ENCODE data around the gene PRKAG2.
"Not testable (repeated sequence)": the region's sequence is repeated elsewhere in the genome, so short reads cannot be mapped to it uniquely, and the experiment has no call there.

Gene PRKAG2

DNA sequence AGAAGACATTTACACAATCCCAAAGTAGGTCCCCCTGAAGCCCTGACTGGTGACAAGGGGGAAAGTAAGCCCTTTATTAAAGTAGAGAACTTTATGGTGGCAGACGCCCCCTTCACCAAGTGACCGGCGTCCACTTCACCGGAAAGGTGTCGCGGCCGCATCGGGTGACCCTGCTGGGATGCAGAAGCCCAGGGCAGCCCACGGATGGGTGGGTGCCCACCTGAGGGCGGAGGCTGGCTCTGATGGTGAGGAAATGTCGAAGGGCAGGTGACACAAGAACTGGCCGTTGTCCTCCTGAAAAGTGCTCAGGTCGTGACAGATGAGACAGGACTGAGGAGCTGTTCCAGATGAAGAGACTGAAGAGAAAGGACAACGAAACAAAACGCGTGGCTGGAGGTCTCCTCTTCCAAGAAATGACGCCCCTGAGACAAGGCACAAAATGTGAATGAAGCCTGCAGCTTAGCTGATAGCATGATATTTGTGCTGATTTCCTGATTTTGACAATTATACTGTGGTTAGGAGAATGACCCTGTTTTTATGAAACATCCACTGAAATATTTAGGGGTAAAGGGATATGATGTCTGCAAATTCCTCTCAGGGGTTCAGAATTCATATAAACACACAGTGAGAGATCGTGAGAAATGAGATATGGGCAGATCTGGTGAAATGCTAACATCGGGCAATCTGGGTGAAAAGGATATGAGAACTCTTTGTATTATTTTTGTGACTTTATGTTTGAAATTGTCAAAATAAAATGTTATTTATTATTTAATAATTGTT, 123.9 kb downstream of the PRKAG2 start:
- no peak overlapping the region for H3K27ac ChIP-seq (ENCODE audit: low read length)
- H3K4me3 ChIP-seq (ENCODE audit: low read length in 2 of 2) = no peak overlapping the region
- no peak overlapping the region for H3K9ac ChIP-seq (ENCODE audit: low read length in 2 of 2)
- H3K4me1 ChIP-seq (ENCODE audit: control insufficient read depth, insufficient read depth, low read length) = peaks cover 41% of the 10 kb centered on the region
- H3K27me3 ChIP-seq (ENCODE audit: control insufficient read depth in 1 of 2, insufficient read depth in 2 of 2, low read length in 2 of 2) = no peaks in the 10 kb centered on the region
- no peaks in the 10 kb centered on the region for H3K9me3 ChIP-seq (ENCODE audit: control insufficient read depth in 2 of 2, low read length in 2 of 2)
- no peaks in the 10 kb centered on the region for H3K36me3 ChIP-seq (ENCODE audit: control insufficient read depth in 2 of 2, insufficient read depth in 2 of 2, low read length in 2 of 2)

GRCh38 chr7:151752037-151752436, 124.9 kb downstream of the PRKAG2 start:
- Histone ChIP-seq H3K27ac (ENCODE audit: low read length) (no peak overlapping the region), H3K27me3 (ENCODE audit: control insufficient read depth in 1 of 2, insufficient read depth in 2 of 2, low read length in 2 of 2) (no peaks in the 10 kb centered on the region), H3K36me3 (ENCODE audit: control insufficient read depth in 2 of 2, insufficient read depth in 2 of 2, low read length in 2 of 2) (no peaks in the 10 kb centered on the region), H3K9me3 (ENCODE audit: control insufficient read depth in 2 of 2, low read length in 2 of 2) (no peaks in the 10 kb centered on the region), H3K4me1 (ENCODE audit: control insufficient read depth, insufficient read depth, low read length) (peaks cover 34% of the 10 kb centered on the region), H3K9ac (ENCODE audit: low read length in 2 of 2) (no peak overlapping the region), H3K4me3 (ENCODE audit: low read length in 2 of 2) (no peak overlapping the region)

DNA sequence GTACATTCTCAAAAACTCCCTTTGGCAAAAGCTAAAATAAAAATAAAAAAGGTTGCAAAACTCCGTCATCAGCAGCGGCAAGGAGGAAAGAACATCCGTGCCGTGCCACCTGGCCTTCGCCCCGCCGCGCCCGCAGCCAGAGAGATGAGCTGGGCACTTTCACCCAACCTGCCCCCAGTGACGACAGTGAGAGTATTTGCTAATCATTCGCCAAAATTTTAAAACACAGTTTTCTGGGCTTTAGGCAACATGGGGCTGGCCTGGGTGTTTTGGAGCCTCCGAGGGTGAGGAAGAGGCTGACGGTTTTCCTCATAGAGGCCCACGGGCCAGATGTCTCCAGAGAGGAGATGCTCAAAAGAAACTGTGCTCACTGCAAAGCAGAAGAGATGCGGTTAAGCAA, 128.2 kb downstream of the PRKAG2 start:
- no peaks in the 10 kb centered on the region for H3K27me3 ChIP-seq (ENCODE audit: control insufficient read depth in 1 of 2, insufficient read depth in 2 of 2, low read length in 2 of 2)
- no peaks in the 10 kb centered on the region for H3K36me3 ChIP-seq (ENCODE audit: control insufficient read depth in 2 of 2, insufficient read depth in 2 of 2, low read length in 2 of 2)
- H3K27ac ChIP-seq (ENCODE audit: low read length) = no peak overlapping the region
- H3K9ac ChIP-seq (ENCODE audit: low read length in 2 of 2) = no peak overlapping the region
- H3K9me3 ChIP-seq (ENCODE audit: control insufficient read depth in 2 of 2, low read length in 2 of 2) = no peaks in the 10 kb centered on the region
- H3K4me1 ChIP-seq (ENCODE audit: control insufficient read depth, insufficient read depth, low read length) = peaks cover 7% of the 10 kb centered on the region
- no peak overlapping the region for H3K4me3 ChIP-seq (ENCODE audit: low read length in 2 of 2)

DNA sequence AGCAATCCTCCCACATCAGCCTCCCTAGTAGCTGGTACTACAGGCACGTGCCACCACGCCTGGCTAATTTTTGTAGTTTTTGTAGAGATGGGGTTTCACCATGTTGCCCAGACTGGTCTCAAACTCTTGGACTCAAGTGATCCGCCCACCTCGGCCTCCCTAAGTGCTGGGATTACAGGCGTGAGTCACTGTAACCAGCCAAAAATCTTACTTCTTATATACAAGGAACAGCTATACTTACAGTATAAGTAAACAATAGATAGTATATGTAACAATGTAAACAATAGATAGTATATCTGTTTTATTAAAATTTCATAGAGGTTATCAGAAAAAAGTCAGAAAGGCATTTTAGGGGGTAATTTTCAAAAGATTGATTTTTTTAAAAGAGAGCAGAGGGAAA, 128.9 kb downstream of the PRKAG2 start:
- H3K9ac ChIP-seq (ENCODE audit: low read length in 2 of 2) = not testable (repeated sequence)

DNA sequence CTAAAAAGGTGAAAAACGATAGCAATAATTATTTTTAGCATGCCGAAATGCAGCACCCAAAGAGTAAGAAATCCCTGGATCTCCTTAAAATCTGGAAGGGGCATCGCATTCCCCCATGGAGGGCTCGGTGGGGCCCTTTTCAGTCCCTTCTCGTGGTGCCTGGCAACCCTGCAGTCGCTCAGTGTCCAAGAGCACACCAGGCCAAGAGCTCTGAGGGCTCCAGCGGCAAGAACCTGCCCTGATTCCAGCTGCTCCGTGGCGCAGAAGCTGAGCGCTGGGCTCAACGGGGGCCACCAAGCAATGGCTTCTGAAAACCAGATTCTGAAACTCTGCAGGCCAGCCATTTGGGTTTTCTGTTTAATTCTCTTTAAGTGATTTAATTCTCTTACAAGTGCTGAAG, 131.2 kb downstream of the PRKAG2 start:
- Histone ChIP-seq H3K36me3 (ENCODE audit: control insufficient read depth in 2 of 2, insufficient read depth in 2 of 2, low read length in 2 of 2) (no peaks in the 10 kb centered on the region), H3K9ac (ENCODE audit: low read length in 2 of 2) (no peak overlapping the region), H3K4me1 (ENCODE audit: control insufficient read depth, insufficient read depth, low read length) (peaks cover 10% of the 10 kb centered on the region), H3K4me3 (ENCODE audit: low read length in 2 of 2) (no peak overlapping the region), H3K27ac (ENCODE audit: low read length) (no peak overlapping the region), H3K27me3 (ENCODE audit: control insufficient read depth in 1 of 2, insufficient read depth in 2 of 2, low read length in 2 of 2) (no peaks in the 10 kb centered on the region), H3K9me3 (ENCODE audit: control insufficient read depth in 2 of 2, low read length in 2 of 2) (no peaks in the 10 kb centered on the region)

More for the DNA sequence above, 128.9 kb downstream of the PRKAG2 start:
- H3K4me3 ChIP-seq (ENCODE audit: low read length in 2 of 2); H3K27me3 ChIP-seq (ENCODE audit: control insufficient read depth in 1 of 2, insufficient read depth in 2 of 2, low read length in 2 of 2); H3K36me3 ChIP-seq (ENCODE audit: control insufficient read depth in 2 of 2, insufficient read depth in 2 of 2, low read length in 2 of 2); H3K4me1 ChIP-seq (ENCODE audit: control insufficient read depth, insufficient read depth, low read length); H3K9me3 ChIP-seq (ENCODE audit: control insufficient read depth in 2 of 2, low read length in 2 of 2); H3K27ac ChIP-seq (ENCODE audit: low read length): not testable (repeated sequence)

GRCh38 chr7:151744656-151745638, 132.0 kb downstream of the PRKAG2 start:
- Histone ChIP-seq H3K4me3 (ENCODE audit: low read length in 2 of 2) (no peak overlapping the region), H3K27me3 (ENCODE audit: control insufficient read depth in 1 of 2, insufficient read depth in 2 of 2, low read length in 2 of 2) (no peaks in the 10 kb centered on the region), H3K4me1 (ENCODE audit: control insufficient read depth, insufficient read depth, low read length) (peaks cover 10% of the 10 kb centered on the region), H3K9ac (ENCODE audit: low read length in 2 of 2) (no peak overlapping the region), H3K36me3 (ENCODE audit: control insufficient read depth in 2 of 2, insufficient read depth in 2 of 2, low read length in 2 of 2) (no peaks in the 10 kb centered on the region), H3K9me3 (ENCODE audit: control insufficient read depth in 2 of 2, low read length in 2 of 2) (no peaks in the 10 kb centered on the region), H3K27ac (ENCODE audit: low read length) (no peak overlapping the region)

- Histone ChIP-seq H3K27me3 (ENCODE audit: control insufficient read depth in 1 of 2, insufficient read depth in 2 of 2, low read length in 2 of 2) (no peaks in the 10 kb centered on the region), H3K36me3 (ENCODE audit: control insufficient read depth in 2 of 2, insufficient read depth in 2 of 2, low read length in 2 of 2) (no peaks in the 10 kb centered on the region), H3K27ac (ENCODE audit: low read length) (no peak overlapping the region), H3K4me1 (ENCODE audit: control insufficient read depth, insufficient read depth, low read length) (peaks cover 10% of the 10 kb centered on the region), H3K9ac (ENCODE audit: low read length in 2 of 2) (no peak overlapping the region), H3K4me3 (ENCODE audit: low read length in 2 of 2) (no peak overlapping the region), H3K9me3 (ENCODE audit: control insufficient read depth in 2 of 2, low read length in 2 of 2) (no peaks in the 10 kb centered on the region)
Observed at GRCh38 chr7:151744051-151744580, 132.8 kb downstream of the PRKAG2 start.

DNA sequence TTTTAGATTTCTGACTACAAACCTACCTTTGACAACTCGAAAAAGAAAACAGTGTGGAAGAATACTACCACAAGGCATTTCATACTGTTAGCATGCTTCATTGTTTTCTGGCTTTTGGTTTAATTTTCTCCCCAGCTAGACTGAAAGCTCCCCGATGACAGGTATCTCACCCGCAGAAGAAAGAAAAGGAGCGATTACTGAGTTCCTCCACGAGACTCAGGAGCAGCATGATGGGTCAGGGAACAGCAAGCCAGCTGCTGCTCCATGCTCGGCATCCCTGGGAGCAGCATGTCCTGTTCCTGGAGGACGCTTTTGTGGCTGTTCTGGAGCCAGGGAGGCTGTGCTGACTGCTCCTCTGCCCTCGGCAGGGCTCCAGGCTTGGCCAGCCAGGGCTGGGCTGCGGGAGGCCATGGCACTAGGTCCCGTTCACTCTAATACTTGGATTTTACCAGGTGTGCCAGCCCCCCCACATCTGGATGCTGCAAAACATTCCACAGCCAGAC, 133.4 kb downstream of the PRKAG2 start:
- H3K27me3 ChIP-seq (ENCODE audit: control insufficient read depth in 1 of 2, insufficient read depth in 2 of 2, low read length in 2 of 2) = no peaks in the 10 kb centered on the region
- H3K4me1 ChIP-seq (ENCODE audit: control insufficient read depth, insufficient read depth, low read length) = peaks cover 10% of the 10 kb centered on the region
- no peak overlapping the region for H3K27ac ChIP-seq (ENCODE audit: low read length)
- H3K36me3 ChIP-seq (ENCODE audit: control insufficient read depth in 2 of 2, insufficient read depth in 2 of 2, low read length in 2 of 2) = no peaks in the 10 kb centered on the region
- H3K4me3 ChIP-seq (ENCODE audit: low read length in 2 of 2) = peak overlapping the region in 1 of 2 donors; percentile 22
- H3K9me3 ChIP-seq (ENCODE audit: control insufficient read depth in 2 of 2, low read length in 2 of 2) = no peaks in the 10 kb centered on the region
- no peak overlapping the region for H3K9ac ChIP-seq (ENCODE audit: low read length in 2 of 2)

- no peak overlapping the region for H3K4me3 ChIP-seq (ENCODE audit: low read length in 2 of 2)
Observed at GRCh38 chr7:151742713-151743480, 134.0 kb downstream of the PRKAG2 start.

DNA sequence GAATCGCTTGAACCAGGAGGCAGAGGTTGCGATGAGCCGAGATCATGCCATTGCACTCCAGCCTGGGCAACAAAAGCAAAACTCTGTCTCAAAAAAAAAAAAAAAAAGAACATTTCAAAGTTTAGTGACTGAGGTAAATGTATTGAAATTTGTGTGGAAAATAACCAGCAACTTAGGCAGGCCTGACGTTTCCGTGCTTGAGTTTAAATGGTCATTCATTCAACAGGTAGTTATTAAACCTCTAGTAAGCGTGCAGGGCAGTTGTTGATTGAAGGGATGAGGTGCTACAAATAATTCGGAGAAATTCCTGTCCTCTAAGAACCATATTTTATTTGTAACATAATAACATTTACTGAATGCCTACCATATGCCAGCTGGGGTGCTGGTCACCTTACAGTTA, 135.3 kb downstream of the PRKAG2 start:
- Histone ChIP-seq H3K9me3 (ENCODE audit: control insufficient read depth in 2 of 2, low read length in 2 of 2) (no peaks in the 10 kb centered on the region), H3K27ac (ENCODE audit: low read length) (no peak overlapping the region), H3K4me1 (ENCODE audit: control insufficient read depth, insufficient read depth, low read length) (peaks cover 16% of the 10 kb centered on the region), H3K36me3 (ENCODE audit: control insufficient read depth in 2 of 2, insufficient read depth in 2 of 2, low read length in 2 of 2) (no peaks in the 10 kb centered on the region), H3K4me3 (ENCODE audit: low read length in 2 of 2) (no peak overlapping the region), H3K27me3 (ENCODE audit: control insufficient read depth in 1 of 2, insufficient read depth in 2 of 2, low read length in 2 of 2) (no peaks in the 10 kb centered on the region), H3K9ac (ENCODE audit: low read length in 2 of 2) (no peak overlapping the region)

More at GRCh38 chr7:151742713-151743480, 134.0 kb downstream of the PRKAG2 start:
- no peaks in the 10 kb centered on the region for H3K9me3 ChIP-seq (ENCODE audit: control insufficient read depth in 2 of 2, low read length in 2 of 2)
- H3K27ac ChIP-seq (ENCODE audit: low read length) = no peak overlapping the region
- no peaks in the 10 kb centered on the region for H3K27me3 ChIP-seq (ENCODE audit: control insufficient read depth in 1 of 2, insufficient read depth in 2 of 2, low read length in 2 of 2)
- peaks cover 10% of the 10 kb centered on the region for H3K4me1 ChIP-seq (ENCODE audit: control insufficient read depth, insufficient read depth, low read length)
- H3K36me3 ChIP-seq (ENCODE audit: control insufficient read depth in 2 of 2, insufficient read depth in 2 of 2, low read length in 2 of 2) = no peaks in the 10 kb centered on the region
- H3K9ac ChIP-seq (ENCODE audit: low read length in 2 of 2) = no peak overlapping the region

Data from stomach smooth muscle (tissue), 2 donors.